GM12891 (cell line): ENCODE measurements around the gene ZNF280B.

Experiments used
- PAX5 ChIP-seq: IDR thresholded peaks from 2 replicates; pipeline ENCODE4 v1.6.1; 2011; ENCODE audit warnings: low read length, moderate library complexity, mild to moderate bottlenecking; ENCODE audit not compliant: insufficient read depth, severe bottlenecking
- POLR2A ChIP-seq: IDR thresholded peaks from 2 replicates; pipeline ENCODE4 v1.6.1; 2011; ENCODE audit warnings: low read depth, low read length, control low read depth
- POLR2AphosphoS5 ChIP-seq: IDR thresholded peaks from 2 replicates; pipeline ENCODE4 v1.6.1; 2011; ENCODE audit warnings: low read depth, low read length, control low read depth
- POU2F2 ChIP-seq: IDR thresholded peaks from 2 replicates; pipeline ENCODE4 v1.6.1; 2011; ENCODE audit warnings: low read depth, mild to moderate bottlenecking, control low read depth, low read length, moderate library complexity
- SPI1 ChIP-seq: IDR thresholded peaks from 2 replicates; pipeline ENCODE4 v1.6.1; 2011; ENCODE audit warnings: low read depth, low read length, control low read depth
- TAF1 ChIP-seq: IDR thresholded peaks from 2 replicates; pipeline ENCODE4 v1.6.1; 2011; ENCODE audit warnings: low read depth, low read length, control low read depth

- TF ChIP-seq POLR2AphosphoS5 (no peak), POLR2A (no peak), SPI1 (no peak), PAX5 (no peak), TAF1 (no peak), POU2F2 (no peak)
These were observed 27.1 kb upstream of the ZNF280B start for GRCh38 chr22:22535662-22536061.
